NCI-H82 treated with DMSO at 0.1 percent for 48 hours (cell line): ENCODE results near the gene LNPEP.

Experiments
- DNase-seq: peaks from one replicate; lab custom pipeline; 2025; ENCODE audit not compliant: unreplicated experiment; lab: John Stamatoyannopoulos, UW

LNPEP gene

GRCh38 chr5:96935559-96936430, at the start of gene LNPEP:
TSS of gene LNPEP (plus strand) at chr5:96936080. CDS start at chr5:96936156, 76 bp downstream.
- DNase-seq = peak; percentile 91

DNA sequence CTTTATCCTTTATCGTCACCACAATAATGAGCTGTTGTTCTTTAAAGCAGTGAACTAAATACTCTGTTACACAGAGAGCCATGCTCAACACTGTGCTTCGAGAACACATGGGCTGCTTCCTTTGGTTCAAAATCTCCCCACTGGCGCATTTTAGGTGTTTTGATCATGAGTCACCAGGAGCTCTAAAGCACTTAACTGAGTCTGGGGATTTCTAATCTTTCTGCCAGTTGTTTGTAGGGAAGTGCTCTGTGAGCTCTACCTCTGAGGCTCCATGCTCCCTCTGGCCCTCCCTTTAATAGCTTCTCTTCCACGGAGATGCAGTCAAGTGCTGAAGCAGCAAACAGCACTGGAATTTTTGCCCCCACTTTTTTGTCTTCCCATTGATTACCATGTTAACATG, 42.5 kb upstream of the LNPEP start:
- DNase-seq = no peak

DNA sequence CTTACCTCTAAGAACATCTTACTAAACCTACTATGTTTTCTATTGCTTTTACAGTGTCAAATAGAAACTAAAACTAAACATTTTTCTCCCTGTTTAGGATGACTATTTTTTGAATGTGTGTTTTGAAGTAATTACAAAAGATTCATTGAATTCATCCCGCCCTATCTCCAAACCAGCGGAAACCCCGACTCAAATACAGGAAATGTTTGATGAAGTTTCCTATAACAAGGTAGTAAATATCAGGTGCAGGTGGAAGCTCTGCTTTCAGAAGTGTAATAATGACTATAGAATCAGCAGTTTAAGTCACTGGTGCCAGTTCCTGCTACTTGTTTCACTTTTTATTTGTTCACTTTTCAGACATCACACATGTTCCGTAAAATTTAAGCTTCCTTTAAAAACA, 39.6 kb upstream of the LNPEP start:
- DNase-seq = no peak

DNA sequence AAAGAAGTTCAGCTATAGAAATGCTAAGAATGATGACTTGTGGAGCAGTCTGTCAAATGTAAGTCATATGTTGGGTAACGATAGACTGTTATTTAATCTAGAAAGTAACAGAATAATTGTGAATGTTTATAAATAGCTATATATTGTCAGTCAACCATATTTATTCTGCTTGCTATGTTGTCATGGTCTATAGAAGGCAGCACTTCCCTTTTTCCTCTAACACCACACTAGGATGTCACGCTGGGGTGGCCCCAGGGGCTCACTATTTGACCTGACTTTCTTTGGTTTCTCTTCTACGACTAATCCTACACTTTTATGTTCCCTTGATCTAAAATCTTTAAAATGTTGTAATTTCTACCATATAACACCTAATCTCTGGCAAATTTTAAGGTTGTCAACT, 39.1 kb upstream of the LNPEP start:
- no peak for DNase-seq

DNA sequence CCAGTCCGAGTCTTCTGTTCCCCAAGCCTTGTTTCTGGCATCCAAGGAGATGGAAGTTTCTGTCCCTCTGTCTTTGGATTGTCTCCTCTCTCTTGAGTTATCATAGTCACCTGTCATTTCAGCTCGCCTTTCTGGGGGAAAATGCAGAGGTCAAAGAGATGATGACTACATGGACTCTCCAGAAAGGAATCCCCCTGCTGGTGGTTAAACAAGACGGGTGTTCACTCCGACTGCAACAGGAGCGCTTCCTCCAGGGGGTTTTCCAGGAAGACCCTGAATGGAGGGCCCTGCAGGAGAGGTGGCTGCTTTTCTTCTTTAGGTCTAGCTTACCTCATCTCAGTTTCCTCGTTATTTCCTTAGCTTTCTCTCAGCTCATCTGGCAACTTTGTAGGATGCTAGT, 34.5 kb upstream of the LNPEP start:
- no peak for DNase-seq

GRCh38 chr5:96901841-96902240, 34.0 kb upstream of the LNPEP start:
- no peak for DNase-seq

DNA sequence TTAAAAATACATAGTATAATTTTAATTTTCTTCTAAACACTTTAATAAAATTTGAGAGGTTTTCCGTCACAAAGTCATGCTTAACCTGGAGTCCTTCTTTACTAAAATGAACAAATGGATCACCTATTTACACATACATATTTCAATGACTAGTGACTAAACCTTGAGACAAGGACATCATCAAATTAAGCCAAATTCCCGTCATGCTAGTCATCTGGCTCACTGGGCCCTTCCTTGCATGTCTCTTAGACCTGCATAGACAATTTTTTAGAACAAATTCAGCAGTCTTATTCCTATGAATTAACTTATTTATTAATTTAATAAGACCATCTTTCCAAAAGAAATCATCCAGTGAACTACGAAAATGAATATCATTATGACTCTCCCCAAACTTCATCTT, 33.0 kb upstream of the LNPEP start:
- DNase-seq = no peak

DNA sequence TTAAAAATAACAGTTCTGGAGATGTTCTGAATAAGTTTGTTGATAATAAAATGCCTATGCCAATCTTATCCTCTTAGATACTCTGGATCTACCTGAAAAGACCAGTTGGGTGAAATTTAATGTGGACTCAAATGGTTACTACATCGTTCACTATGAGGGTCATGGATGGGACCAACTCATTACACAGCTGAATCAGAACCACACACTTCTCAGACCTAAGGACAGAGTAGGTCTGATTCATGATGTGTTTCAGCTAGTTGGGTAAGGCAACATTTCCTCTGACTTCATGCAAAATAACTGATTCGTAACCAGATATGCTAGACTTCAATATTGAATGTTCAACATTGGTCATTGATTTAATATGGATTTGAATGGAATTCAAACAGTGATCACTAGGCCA, 32.6 kb upstream of the LNPEP start:
- no peak for DNase-seq

GRCh38 chr5:96904054-96904931, 31.6 kb upstream of the LNPEP start:
- DNase-seq = no peak

- no peak for DNase-seq
Measured at GRCh38 chr5:96905864-96906263, 30.0 kb upstream of the LNPEP start.

- no peak for DNase-seq
Measured at GRCh38 chr5:96909003-96909402, 26.9 kb upstream of the LNPEP start.

GRCh38 chr5:96909435-96909834, 26.4 kb upstream of the LNPEP start:
- DNase-seq = no peak

GRCh38 chr5:96911139-96911538, 24.7 kb upstream of the LNPEP start:
- DNase-seq = no peak

- DNase-seq = no peak
Measured at GRCh38 chr5:96913233-96913632, 22.6 kb upstream of the LNPEP start.

DNA sequence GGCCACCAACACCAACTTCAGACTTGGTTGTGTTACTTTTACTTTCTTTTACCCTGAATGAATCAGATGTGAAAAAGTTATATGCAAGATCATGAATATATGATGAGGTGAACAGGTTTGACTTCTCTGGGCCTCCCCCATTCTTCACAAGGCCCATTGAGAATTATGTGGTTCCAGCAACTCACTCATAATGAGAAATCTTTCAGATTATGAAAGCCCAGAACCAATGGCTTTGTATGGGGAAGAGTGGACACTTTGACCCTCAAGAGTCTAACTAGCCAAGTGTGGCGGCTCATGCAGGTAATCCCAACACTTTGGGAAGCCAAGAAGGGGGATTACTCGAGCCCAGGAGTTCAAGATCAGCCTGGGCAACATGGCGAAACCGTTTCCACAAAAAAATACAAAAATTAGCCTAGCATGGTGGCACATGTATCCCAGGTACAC, 16.1 kb upstream of the LNPEP start:
- no peak for DNase-seq

DNA sequence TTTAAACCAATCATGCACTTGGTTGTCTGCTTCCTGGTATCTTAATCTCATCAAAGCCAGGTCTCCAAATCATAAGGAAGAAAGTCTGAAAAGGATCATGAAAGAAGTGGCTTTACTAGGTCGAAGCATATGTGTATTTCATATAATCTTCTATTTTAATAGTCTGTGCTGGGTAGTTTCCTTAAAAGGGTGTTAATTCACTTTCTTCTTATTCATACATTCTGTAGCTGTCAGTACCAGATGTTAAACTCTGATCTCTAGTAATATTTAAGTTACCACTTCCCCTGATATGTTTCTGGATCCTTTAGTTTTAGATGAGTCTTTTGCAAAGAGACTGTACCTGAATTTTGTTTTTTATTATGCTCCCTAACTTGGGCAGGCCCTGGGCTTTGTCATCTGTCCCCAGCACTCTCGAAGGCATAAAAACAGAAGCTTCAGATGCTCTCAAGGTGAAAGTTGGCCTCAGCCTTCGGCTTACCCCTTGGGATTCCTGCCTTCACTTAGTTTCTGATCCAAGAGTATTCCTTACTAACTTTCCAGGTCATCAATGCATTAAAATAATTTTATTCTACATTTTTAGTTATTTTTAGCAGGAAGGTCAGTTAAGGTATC, 15.0 kb upstream of the LNPEP start:
- DNase-seq = no peak

DNA sequence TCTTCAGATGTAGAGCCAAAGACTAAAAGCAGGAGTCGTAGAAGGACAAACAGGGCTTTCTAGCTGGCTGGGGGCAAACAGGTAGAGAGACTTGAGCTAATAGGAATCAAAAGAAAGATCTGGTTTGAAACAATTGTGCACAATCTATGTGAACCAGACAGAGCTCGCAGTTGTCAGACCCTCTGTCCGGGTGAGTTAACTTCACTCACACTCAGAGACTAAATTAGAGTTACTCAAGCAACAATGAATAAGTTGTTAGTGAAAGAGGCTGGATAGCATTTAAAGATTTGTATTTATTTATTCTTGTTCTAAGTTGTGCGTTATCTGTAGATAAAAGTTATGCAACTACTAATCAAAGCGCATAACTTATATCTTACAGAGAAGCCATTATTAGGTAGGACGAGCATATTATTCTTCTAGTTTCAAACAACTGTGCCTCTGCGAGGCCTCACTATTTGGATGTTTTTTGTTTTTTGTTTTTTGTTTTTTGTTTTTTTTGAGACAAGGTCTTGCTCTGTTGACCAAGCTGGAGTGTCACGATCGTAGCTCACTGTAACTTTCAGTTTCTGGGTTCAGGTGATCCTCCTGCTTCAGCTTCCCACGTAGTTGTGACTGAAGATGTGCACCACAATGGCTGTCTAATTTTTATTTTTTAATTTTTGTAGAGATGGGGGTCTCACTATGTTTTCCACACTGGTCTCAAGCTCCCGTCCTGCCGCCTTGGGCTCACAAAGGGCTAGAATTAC, 13.2 kb upstream of the LNPEP start:
- DNase-seq = no peak

- DNase-seq = no peak
Measured at GRCh38 chr5:96924016-96924443, 11.8 kb upstream of the LNPEP start.

DNA sequence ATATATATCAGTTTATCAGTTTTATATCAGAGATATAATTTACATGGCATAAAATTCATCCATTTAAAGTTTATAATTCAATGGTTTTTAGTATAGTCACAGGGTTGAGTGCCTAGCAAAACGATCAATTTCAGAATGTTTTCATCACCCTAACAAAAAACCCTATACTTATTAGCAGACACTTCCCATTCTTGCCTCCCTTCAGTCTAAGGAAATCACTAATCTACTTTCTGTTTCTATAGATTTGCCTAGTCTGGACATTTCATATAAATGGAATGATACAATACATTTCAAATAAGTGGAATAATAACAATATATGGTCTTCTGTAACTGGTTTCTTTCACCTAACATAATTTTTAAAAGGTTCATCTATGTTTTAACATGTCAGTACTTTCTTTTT, 9.6 kb upstream of the LNPEP start:
- no peak for DNase-seq

GRCh38 chr5:96927008-96927407, 8.9 kb upstream of the LNPEP start:
- no peak for DNase-seq
